GM04504 (cell line): ENCODE measurements around the gene FURIN.
"Not testable (repeated sequence)": the region's sequence is repeated elsewhere in the genome, so short reads cannot be mapped to it uniquely, and the experiment has no call there.

Experiments used
- DNase-seq: peaks from one replicate; pipeline ENCODE4 v3.0.0-alpha.2; 2012; ENCODE audit warnings: low read depth

The FURIN gene

DNA sequence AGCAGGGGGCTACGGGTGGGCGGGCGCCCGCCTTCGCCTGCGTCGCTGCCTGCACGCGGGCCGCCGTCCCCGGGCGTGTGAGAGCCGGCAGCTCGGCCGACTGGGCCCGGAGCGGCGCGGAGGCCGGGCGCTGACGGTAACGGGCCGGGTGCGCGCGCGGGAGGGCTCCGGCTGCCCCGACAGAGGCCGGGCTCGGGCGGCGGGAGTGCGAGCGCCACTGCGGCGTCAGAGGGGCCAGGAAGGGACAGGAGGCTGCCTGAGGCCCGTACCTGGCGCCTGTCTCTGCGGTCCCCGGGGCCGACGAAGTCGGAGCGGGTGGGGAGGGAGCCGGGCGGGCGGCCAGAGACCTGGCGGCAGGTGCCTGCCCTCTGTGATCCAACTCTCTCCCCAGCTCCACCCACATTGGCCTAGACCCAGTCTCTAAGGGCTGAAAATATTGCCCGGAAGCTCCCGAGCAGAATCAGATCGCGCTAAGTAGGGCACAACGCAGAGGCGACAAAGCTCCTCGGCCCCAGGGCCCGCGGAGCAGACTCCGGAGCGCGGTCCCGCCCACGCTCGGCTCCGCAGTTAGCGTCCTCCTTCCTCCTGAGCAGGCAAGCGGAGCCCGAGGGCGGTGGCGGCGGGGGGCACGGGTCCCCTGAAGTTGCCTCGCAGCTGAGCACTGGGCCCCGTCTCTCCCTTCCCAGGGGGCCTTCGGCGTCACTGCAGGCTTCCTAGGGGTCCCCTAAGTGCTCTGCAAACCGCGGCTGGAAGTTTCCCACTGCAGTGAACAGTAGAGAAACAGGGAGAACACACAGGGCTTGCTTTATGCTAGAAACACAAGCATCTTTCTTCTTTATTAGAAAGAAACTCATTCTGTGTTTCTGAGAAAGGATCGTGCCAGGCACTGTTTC is 34.7 kb downstream of the FURIN start, which contains the start of gene MAN2A2:
TSS of gene MAN2A2 (plus strand) at position 463 of the 893 bp plus-strand sequence. CDS start 906 bp downstream, outside the sequence.
- no peak for DNase-seq

DNA sequence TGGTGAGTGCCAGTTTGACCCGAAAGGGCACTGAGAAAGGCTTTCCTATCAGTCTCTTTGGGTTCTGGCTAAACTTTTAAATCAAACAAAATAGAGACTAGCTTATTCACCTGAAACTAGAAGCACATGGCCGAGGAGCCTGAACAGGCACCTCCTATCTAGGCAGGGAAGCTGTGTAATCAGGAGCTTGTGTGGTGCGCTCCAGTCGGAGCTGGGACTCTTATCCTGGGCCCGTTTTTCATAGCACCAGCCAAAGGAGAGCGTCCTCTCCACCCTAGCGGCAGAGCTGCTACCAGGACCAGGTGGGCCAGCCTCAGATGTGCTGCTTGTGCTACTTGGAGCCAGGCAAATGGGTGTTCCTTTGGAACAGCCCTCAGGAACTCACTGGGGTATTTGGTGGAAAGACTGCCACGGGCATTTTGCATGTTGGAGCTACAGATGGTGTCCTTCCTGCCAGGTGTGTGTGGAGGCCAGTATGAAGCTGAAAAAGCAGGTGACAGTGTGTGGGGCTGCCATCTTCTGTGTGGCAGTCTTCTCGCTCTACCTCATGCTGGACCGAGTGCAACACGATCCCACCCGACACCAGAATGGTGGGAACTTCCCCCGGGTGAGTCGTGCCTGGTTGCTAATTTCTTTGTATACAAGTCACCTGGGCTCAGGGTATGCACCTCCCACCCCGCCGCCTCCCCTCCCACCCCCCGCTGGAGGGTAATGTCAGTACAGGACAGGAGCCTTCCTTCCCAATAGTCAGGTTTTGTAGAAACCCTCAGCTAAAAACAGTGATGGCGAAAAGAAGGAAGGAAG is 35.5 kb downstream of the FURIN start:
- no peak for DNase-seq

DNA sequence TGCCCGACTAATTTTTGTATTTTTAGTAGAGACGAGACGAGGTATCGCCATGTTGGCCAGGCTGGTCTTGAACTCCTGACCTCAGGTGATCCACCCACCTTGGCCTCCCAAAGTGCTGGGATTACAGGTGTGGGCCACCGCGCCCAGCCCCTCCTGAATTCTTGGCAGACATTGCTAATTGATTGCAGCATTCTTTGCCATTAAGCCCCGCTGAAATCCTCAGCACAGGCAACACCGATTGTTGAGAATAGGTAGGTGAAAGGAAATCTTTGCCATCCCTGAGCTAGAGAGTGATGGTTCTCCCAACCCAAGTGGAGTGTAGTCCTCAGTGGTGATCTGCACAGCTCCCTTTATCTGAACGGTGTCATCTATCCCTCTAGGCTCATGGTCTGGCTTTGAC is 36.4 kb downstream of the FURIN start:
- DNase-seq: no peak

DNA sequence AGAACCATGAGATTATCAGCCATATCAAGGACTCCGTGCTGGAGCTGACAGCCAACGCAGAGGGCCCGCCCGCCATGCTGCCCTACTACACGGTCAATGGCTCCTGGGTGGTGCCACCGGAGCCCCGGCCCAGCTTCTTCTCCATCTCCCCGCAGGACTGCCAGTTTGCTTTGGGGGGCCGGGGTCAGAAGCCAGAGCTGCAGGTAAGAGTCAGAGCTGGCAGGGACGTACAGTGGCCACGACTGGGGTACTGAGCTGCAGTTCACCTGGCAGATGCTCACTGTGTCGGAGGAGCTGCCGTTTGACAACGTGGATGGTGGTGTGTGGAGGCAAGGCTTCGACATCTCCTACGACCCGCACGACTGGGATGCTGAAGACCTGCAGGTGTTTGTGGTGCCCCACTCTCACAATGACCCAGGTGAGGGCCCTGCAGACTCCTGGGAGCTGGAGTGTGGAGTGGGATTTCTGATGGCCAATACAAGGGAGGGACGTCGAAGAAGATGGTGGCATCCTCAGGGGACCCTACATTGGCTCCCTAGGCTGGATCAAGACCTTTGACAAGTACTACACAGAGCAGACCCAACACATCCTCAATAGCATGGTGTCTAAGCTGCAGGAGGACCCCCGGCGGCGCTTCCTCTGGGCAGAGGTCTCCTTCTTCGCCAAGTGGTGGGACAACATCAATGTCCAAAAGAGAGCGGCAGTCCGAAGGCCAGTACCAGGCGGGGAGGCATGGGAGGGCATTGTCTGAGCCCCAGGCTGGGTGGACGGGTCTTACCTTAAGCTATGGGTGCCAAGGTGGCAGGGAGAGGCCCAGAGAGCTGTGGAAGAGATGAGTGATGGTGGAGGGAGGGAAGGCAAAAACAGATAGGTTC is 37.2 kb downstream of the FURIN start:
- DNase-seq: no peak

DNA sequence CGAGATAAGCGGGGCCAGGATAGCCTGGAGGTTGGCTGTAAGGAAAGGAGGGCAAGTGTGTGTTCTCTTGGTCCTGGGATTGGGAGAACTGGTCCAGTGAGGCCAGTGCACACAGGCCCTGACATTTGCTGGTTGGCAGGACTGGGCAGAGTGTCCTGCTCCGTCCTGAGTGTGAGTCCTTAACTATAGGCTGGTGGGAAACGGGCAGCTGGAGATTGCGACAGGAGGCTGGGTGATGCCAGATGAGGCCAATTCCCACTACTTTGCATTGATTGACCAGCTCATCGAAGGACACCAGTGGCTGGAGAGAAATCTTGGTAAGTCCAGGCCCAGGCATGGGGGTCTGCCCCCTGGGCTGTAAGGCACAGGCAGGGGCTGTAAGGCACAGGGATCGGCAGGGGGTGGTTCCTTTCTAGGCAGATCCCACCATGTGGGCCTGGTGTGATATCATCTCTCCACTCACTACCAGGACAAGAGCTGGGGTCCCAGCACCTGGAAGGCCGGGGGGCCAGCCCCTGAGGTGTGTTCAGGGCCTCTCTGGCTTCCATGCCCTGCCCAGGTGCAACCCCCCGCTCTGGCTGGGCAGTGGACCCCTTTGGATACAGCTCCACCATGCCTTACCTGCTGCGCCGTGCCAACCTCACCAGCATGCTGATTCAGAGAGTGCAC is 37.9 kb downstream of the FURIN start:
- DNase-seq: no peak

DNA sequence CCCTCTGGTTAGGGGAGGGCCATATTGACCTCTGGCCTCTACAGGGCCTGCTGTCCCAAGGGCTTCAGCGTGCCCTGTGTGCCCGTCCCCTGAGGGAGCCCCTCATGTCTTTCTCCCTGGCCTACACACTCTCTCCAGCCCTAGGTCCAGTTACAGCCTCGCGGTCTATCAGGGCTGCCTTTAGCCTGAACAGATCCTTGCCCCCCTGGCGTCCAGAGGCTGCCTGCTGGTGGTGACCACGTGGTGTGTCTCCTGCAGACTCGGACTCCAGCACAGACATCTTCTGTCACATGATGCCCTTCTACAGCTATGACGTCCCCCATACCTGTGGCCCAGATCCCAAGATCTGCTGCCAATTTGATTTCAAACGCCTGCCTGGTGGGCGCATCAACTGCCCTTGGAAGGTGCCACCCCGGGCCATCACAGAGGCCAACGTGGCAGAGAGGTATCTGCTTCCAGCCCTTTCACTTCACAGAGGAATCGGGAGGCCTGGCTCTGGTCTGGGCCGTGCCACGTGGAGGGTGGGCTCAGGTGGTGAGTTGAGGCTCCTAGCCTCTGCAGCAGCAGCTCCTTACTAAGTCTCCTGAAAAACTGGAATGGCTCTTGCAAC is 38.8 kb downstream of the FURIN start:
- no peak for DNase-seq

DNA sequence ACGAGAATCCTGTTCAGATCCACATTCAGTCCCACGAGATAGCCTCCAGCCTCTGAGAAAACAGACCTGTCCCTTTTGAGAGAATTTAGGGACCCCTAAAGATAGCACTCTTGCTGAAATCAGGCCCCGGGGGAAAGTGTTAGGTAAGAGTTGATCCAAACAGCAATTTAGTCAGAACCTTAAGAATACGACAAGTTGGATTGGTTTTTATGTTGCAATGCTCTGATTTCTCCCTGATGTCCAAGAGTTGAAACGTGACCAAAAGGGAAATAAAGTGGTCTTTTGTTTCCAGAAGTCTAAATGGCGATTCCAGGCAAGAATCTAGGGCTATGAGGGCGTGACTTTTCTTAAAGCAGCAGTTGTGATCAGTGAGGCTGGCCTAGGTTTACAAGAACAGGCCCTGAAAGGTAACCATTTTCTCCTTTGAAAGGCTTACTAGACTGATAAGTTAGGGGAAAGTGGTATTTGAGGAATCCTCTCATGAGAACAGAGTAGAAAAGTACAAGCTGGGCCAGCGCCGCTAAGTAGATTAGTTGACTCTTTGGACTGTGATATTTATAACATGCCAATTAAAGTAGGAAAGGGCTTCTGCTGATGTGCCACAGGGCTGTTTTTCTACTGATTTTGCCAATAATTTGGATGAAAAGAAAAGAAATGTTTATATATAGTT is 39.6 kb downstream of the FURIN start:
- no peak for DNase-seq

DNA sequence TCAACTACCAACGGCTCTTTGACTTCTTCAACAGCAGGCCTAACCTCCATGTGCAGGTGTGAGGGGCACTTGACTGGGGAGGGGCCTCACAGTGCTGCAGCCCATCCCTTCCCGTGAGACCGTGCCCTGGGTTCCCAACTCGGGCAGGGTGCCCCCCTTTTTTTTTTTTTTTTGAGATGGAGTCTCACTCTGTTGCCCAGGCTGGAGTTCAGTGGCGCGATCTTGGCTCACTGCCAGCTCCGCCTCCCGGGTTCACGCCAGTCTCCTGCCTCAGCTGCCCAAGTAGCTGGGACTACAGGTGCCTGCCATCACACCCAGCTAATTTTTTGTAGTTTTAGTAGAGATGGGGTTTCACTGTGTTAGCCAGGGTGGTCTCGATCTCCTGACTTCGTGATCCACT is 41.1 kb downstream of the FURIN start:
- DNase-seq: not testable (repeated sequence)

DNA sequence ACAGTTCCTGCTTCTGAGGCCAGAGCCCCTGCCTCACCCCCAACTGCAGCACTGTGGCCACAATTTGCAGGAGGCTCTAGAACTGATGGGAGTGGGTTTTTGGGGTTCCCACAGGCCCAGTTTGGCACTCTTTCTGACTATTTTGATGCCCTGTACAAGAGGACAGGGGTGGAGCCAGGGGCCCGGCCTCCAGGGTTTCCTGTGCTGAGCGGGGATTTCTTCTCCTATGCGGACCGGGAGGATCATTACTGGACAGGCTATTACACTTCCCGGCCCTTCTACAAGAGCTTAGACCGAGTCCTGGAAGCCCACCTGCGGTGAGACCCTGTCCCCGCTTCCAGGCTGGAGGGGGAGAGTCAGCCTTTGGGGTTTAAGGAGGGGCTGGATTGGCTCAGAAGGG is 41.6 kb downstream of the FURIN start:
- DNase-seq: no peak

DNA sequence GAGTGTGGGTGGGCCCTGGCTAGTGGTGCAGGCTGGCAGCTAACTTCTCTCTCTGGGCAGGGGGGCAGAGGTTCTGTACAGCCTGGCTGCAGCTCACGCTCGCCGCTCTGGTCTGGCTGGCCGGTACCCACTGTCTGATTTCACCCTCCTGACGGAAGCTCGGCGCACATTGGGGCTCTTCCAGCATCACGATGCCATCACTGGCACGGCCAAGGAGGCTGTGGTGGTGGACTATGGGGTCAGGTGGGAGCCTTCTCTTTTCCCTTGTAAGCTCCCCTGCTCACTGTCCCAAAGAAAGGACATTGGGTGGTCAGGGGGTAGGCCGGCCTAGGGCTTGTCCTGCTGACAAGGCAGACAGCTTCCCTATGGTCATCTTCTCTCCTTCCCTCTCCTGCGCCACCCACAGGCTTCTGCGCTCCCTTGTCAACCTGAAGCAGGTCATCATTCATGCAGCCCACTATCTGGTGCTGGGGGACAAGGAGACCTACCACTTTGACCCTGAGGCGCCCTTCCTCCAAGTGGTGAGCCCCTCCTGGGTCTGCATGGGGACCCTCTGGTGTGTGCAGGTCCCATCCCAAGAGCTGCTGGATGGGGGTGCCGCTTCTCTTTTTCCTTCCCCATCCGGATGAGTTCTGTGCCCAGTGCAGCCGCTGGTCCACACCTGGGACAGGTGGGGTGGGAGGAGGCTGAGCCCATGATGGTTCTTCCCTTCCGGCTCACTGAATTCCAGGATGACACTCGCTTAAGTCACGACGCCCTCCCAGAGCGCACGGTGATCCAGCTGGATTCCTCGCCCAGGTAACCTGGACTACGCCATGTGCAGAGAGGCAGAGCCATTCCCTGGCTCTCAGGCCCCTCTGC is 42.3 kb downstream of the FURIN start:
- DNase-seq: no peak

DNA sequence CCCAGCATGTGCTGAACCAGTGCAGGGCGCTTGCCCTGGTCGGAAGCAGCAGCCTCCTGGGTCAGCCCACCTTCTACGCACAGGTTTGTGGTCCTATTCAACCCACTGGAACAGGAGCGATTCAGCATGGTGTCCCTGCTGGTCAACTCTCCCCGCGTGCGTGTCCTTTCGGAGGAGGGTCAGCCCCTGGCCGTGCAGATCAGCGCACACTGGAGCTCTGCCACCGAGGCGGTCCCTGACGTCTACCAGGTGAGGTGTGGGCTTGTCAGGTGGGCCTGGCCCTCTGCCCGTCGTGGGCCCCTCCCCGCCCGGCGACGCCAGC is 42.9 kb downstream of the FURIN start:
- DNase-seq: no peak

DNA sequence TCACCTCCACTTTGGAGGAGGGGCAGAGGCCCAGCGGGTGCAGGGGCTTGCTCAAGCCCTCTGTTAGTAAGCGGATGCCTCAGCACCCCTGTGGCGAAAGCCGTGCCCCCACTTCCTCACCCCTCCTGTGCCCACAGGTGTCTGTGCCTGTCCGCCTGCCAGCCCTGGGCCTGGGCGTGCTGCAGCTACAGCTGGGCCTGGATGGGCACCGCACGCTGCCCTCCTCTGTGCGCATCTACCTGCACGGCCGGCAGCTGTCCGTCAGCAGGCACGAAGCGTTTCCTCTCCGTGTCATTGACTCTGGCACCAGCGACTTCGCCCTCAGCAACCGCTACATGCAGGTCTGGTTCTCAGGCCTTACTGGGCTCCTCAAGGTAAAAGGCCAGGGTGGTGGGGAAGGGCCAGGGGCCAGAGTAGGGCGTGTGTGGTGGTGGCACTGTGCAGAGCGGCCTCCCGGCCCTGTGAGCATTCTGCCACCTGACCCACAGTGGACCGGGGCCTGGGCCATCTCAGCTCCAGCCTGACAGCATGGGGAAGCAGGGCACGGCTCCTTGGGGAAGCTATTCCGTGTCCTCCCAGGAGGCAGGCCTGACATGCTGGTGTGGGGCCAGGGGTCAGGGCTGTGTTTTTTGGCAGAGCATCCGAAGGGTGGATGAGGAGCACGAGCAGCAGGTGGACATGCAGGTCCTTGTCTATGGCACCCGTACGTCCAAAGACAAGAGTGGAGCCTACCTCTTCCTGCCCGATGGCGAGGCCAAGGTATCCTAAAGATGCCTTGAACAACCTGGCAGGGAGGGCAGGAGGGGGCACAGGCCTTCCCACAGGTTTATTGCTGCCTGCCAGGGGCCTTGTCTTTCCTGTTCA is 43.8 kb downstream of the FURIN start:
- DNase-seq: no peak

DNA sequence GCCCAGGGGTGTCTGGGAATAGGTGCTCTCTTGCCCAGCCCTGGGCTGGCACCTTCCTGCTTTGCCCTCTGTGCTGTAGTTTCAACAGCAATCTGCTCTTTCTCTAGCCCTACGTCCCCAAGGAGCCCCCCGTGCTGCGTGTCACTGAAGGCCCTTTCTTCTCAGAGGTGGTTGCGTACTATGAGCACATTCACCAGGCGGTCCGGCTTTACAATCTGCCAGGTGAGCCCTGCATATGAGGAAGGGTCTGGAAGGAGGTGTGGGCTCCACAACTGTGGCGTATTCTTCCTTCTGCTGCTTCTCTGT is 44.3 kb downstream of the FURIN start:
- DNase-seq: no peak

DNA sequence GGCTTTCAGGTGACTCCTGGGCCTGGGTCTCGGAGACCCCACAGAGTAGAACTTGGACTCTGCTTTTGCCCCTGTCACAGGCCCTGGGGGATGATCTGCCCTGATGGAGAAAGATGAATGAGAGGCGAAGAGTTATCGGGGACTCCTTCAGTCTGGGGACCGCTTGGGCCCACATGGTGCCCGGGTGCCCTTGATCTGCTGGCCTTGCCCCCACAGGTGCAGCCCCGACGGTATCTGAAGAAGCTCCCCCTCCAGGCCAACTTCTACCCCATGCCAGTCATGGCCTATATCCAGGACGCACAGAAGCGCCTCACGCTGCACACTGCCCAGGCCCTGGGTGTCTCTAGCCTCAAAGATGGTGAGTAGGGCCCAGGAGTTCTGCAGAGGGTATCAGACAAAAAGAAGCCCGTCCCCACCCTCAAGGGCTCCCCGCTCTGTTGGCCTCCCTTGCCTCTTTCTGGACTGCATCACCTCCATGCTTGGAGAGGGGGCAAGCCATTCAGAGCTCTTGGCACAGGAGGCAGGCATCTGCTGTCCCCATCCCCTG is 45.1 kb downstream of the FURIN start:
- no peak for DNase-seq

DNA sequence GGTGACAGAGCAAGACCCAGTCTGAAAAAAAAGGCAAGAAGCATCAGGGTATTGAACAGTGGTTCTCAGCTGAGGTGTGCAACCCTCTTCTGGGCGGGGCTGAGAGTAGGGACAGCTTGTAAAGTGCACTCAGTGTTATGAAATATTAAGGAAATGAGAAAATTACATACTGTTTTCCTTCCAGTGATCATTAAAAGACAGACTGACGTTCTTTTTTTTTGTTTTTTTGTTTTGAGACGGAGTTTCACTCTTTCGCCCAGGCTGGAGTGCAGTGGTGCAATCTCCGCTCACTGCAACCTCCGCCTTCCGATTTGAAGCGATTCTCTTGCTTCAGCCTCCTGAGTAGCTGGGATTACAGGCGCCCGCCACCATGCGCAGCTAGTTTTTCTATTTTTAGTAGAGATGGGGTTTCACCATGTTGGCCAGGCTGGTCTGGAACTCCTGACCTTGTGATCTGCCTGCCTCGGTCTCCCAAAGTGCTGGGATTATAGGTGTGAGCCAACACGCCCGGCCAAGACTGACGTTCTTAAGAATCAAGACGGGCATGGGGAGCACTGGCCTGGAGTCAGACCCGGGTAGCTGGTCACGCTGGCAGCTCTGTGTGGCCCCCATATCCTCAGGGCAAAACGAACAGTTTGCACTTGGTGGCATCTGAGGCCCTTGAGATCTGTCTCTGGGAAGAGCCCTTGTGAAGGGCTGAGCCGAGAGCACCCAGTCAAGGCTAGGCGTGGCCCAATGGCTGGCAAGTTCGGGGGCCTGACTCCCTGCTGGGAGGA is 46.1 kb downstream of the FURIN start:
- DNase-seq: no peak

DNA sequence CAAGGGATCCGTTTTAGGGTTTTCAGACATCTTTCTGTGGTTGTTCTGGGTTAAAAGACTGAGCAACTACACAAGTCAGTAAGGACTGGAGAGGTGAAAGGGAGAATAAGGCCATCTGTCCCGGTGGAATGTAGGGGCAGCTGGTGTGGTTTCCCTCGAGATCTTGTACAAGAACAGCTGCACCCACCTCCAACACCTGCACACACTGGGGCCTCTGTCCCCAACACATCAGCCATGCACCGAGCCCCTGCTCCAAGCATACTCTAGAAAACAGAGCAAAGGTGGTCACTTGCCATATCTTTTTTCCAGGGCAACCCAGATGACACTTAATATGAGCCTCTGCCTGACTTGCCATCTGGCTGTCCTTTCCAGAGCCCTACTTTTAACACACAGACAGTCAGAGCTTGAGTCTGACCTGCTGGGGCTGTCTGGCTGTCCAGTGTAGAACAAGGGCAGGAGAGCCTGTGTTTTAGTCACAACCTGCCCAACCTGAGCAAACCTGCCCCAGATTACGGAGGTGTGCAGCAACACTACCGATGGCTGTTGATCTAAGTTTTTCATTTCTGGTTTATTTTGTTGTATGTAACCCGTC is 46.9 kb downstream of the FURIN start:
- DNase-seq: no peak

DNA sequence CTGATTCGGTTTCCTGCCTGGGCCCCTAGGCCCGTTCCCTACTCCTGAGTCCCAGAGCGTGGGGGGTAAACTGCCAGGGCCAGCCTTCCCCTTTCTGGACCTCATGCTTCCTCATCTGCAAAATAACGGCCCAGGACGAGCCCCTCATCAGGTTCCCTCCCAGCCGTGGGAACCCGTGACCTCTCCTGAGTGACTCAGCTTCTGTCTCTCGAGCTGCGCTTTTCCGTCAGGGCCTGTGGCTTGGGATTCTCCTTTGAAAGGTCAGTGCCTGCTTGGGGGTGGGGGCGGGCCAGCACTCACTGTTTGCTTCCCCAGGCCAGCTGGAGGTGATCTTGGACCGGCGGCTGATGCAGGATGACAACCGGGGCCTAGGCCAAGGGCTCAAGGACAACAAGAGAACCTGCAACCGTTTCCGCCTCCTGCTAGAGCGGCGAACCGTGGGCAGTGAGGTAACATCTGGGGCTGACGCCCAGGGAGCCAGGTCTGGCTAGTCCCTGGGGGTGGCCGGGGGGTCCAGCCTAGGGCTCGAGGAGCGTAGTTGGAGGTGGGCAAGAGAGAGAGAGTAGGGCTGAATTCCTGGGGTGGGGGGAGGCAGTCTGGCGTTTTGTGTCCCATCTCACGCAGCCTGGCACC is 47.5 kb downstream of the FURIN start:
- no peak for DNase-seq
